Measurements from ENCODE around the gene RBBP8. TPM values are rescaled to one million over a fixed set of nuclear protein-coding genes. Genes with fewer than 3 reads are reported as not detected.

The RBBP8 gene
- total and polyA plus RNA-seq, 10 of the 15 experiments (the other 5 are each of a cell fraction or from before 2014, with no cell fraction given) = 46.2 to 82.3 (median 68.7) TPM

- SMC1A ChIA-PET (ENCODE audit: uncharacterized antibody, unreplicated experiment) = no interaction called here
These were observed 125.8 kb downstream of the RBBP8 start for GRCh38 chr18:23058746-23059415.

DNA sequence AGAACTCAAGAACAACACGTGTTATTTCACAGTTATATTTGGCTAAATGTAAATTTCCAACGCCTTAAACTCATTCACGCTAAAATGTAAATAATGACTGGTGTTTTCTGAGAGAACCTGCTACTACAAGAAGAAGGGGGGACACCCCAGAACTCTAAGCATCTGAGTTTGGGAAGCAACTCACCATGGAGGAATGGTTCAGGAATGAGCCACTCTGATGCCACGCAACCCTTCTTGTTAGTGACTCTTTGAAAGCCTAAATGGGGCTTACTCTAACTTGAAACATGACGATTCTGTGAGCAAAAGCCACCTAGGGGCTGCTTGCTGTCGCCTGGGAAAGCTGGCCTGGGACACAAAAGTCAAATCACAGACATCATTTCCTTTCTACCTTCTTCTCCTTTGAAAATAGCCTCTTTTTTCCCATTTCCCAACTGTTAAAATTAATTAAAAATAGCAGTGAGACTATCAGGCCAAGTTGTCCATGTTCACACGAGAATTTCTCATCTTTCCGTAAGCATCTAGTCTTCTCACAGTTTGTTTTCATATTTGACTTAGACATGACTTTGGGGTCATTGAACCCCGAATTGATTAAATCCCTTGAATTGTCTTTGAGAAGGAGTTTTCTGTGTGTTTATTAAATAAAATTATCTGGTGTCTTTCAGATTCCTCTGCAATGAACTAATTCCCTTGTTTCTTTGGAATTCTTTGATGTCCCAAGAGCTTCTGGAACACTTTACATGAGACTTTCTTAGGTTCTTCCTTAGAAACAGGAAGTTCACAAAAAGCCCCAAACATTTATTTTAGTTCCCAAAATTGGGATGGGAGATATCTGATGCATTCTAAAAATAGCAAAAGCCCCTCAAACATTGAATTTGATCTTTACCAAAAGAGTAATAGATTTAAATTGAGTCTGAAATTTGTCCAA lies 126.7 kb downstream of the RBBP8 start:
- intact Hi-C loops (cut with micrococcal nuclease; ENCODE audit: unreplicated experiment) (no loop called here), in situ Hi-C loops (cut with MboI) (no loop called here)
- no peaks in the 10 kb centered on the region for H3K79me2 ChIP-seq (ENCODE audit: control insufficient read depth, insufficient read depth, low read length)
- no peak for ATAC-seq
- no peak overlapping the region for H3K4me2 ChIP-seq (ENCODE audit: control insufficient read depth, insufficient read depth)
- no peak overlapping the region for H3K9ac ChIP-seq (ENCODE audit: control insufficient read depth, insufficient read depth, low read length)
- H3K4me1 ChIP-seq (ENCODE audit: control insufficient read depth, insufficient read depth, low read length) = no peaks in the 10 kb centered on the region
- no peaks in the 10 kb centered on the region for H3K36me3 ChIP-seq (ENCODE audit: control insufficient read depth in 2 of 2, insufficient read depth in 2 of 2, low read length in 1 of 2)
- BruUV-seq (replicated peaks) = no TSS peak
- no peak for DNase-seq (ENCODE audit: low read depth, low spot score)
- no peak overlapping the region for H3K4me3 ChIP-seq
- ChIA-PET SMC1A (ENCODE audit: uncharacterized antibody, unreplicated experiment) (no interaction called here), POLR2A (interaction anchor here (0.6 kb wide), 1 partner anchor 272 kb away, joined by 9 read pairs; no protein-coding TSS in a partner anchor), CTCF (no interaction called here), RAD21 (ENCODE audit: unreplicated experiment) (no interaction called here)
- FAIRE-seq = no peak
- no peak overlapping the region for H3K27ac ChIP-seq (ENCODE audit: control insufficient read depth, insufficient read depth)
- no peaks in the 10 kb centered on the region for H4K20me1 ChIP-seq (ENCODE audit: control insufficient read depth, insufficient read depth)
- peaks cover 0 to 1% of the 10 kb centered on the region in 2 experiments; a peak in 1 of 4 replicates for H3K27me3 ChIP-seq (replicated peaks in 1 of 2; ENCODE audit: control insufficient read depth in 2 of 2, insufficient read depth in 2 of 2, low read length in 1 of 2)
- H3K9me3 ChIP-seq (replicated peaks; ENCODE audit: control insufficient read depth, insufficient read depth, low read length) = no peaks in the 10 kb centered on the region; the same call in 2 of the 3 replicates
- 34% methylated on average over 9 of the region's 9 CpGs for WGBS (ENCODE audit: insufficient coverage, insufficient replicate concordance, low lambda C conversion rate, missing lambda C conversion rate)
- no peak overlapping the region for H2AFZ ChIP-seq (ENCODE audit: control insufficient read depth, low read depth, low read length)
- no peak for TF ChIP-seq SIX5 (IDR thresholded peaks at IDR 0.05; ENCODE audit: low read depth, low read length, severe bottlenecking)
- no peak for TF ChIP-seq ELK1 (IDR thresholded peaks at IDR 0.05; ENCODE audit: low read depth, low read length)
- TF ChIP-seq NFYB (IDR thresholded peaks at IDR 0.05; ENCODE audit: insufficient read depth, low read depth, low read length) = no peak
- no peak for TF ChIP-seq SP1 (IDR thresholded peaks at IDR 0.05; ENCODE audit: low read depth, low read length)
- TF ChIP-seq NR2C2 (IDR thresholded peaks at IDR 0.05; ENCODE audit: borderline replicate concordance, control insufficient read depth, insufficient read length, low read depth) = no peak
- TF ChIP-seq, protein P1, sequence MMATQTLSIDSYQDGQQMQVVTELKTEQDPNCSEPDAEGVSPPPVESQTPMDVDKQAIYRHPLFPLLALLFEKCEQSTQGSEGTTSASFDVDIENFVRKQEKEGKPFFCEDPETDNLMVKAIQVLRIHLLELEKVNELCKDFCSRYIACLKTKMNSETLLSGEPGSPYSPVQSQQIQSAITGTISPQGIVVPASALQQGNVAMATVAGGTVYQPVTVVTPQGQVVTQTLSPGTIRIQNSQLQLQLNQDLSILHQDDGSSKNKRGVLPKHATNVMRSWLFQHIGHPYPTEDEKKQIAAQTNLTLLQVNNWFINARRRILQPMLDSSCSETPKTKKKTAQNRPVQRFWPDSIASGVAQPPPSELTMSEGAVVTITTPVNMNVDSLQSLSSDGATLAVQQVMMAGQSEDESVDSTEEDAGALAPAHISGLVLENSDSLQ (IDR thresholded peaks at IDR 0.05) = no peak
- TF ChIP-seq SREBF1 (IDR thresholded peaks at IDR 0.05; ENCODE audit: low read length) = no peak
- TF ChIP-seq RAD51 (IDR thresholded peaks at IDR 0.05) = no peak
- no peak for TF ChIP-seq MTA2 (IDR thresholded peaks at IDR 0.05; ENCODE audit: low read depth)
- TF ChIP-seq PML (IDR thresholded peaks at IDR 0.05; ENCODE audit: low read length) = no peak

More at GRCh38 chr18:23058746-23059415, 125.8 kb downstream of the RBBP8 start:
- intact Hi-C loops (cut with micrococcal nuclease; ENCODE audit: unreplicated experiment) (no loop called here), in situ Hi-C loops (cut with MboI) (no loop called here)
- H3K27me3 ChIP-seq (replicated peaks in 1 of 2; ENCODE audit: control insufficient read depth in 2 of 2, insufficient read depth in 2 of 2, low read length in 1 of 2) = peaks cover 0 to 1% of the 10 kb centered on the region in 2 experiments; a peak in 1 of 4 replicates
- no peak for ATAC-seq
- H3K79me2 ChIP-seq (ENCODE audit: control insufficient read depth, insufficient read depth, low read length) = no peaks in the 10 kb centered on the region
- no peaks in the 10 kb centered on the region for H3K36me3 ChIP-seq (ENCODE audit: control insufficient read depth in 2 of 2, insufficient read depth in 2 of 2, low read length in 1 of 2)
- no peak overlapping the region for H3K27ac ChIP-seq (ENCODE audit: control insufficient read depth, insufficient read depth)
- H3K9me3 ChIP-seq (replicated peaks; ENCODE audit: control insufficient read depth, insufficient read depth, low read length) = no peaks in the 10 kb centered on the region
- BruUV-seq (replicated peaks) = no TSS peak
- no peaks in the 10 kb centered on the region for H4K20me1 ChIP-seq (ENCODE audit: control insufficient read depth, insufficient read depth)
- no peak for DNase-seq (ENCODE audit: low read depth, low spot score)
- no peak for FAIRE-seq
- CTCF ChIA-PET = interaction anchor here (0.8 to 1.0 kb wide), 2 partner anchors 20 to 245 kb away, joined by 4 read pairs; no protein-coding TSS in a partner anchor
- no peak overlapping the region for H3K4me2 ChIP-seq (ENCODE audit: control insufficient read depth, insufficient read depth)
- TF ChIP-seq DPF2 (IDR thresholded peaks at IDR 0.05) (no peak), KLF5 (IDR thresholded peaks at IDR 0.05; ENCODE audit: partially characterized antibody) (no peak), FOS (IDR thresholded peaks at IDR 0.05; ENCODE audit: borderline replicate concordance, extremely low read depth, insufficient read length) (no peak)
- no peak overlapping the region for H3K4me3 ChIP-seq
- H3K9ac ChIP-seq (ENCODE audit: control insufficient read depth, insufficient read depth, low read length) = no peak overlapping the region
- RAD21 ChIA-PET (ENCODE audit: unreplicated experiment) = no interaction called here
- no peak overlapping the region for H2AFZ ChIP-seq (ENCODE audit: control insufficient read depth, low read depth, low read length)
- no peaks in the 10 kb centered on the region for H3K4me1 ChIP-seq (ENCODE audit: control insufficient read depth, insufficient read depth, low read length)
- POLR2A ChIA-PET = no interaction called here
- WGBS (ENCODE audit: insufficient coverage, insufficient replicate concordance, low lambda C conversion rate, missing lambda C conversion rate) = 24% methylated on average over 7 of the region's 7 CpGs
